Measurements from ENCODE around the gene MTMR10. TPM values are rescaled to one million over a fixed set of nuclear protein-coding genes. Genes with fewer than 3 reads are reported as not detected.

The MTMR10 gene
- polyA plus RNA-seq, 2 of the 4 experiments (the other 2 are of a cell fraction): 11.9 to 23.1 TPM

DNA sequence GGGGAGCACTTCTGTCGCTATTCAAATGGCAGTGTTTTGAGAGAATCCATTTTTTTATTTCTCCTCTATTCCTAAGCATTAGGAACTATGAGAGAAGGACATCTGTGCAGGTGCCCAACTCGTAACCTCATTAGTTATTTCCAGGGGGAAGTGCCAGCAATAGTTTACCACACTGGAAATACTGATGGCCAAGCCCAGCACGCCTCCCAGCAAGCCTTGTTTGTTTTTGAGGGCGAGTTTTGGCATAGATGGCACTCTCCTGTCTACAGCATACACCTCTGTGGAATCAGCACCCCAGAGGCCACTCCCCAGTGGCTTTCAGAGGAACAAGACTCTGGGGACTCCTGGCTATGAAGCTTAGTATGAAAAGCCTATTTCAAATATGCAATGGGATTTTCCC lies 51.1 kb downstream of the MTMR10 start:
- Histone ChIP-seq H3K4me3 (no peak overlapping the region), H3K27ac (no peak overlapping the region), H3K9me3 (no peaks in the 10 kb centered on the region), H3K4me1 (peaks cover 13% of the 10 kb centered on the region), H3K4me2 (peak overlapping the region; percentile 11; the same call in 1 of the 3 replicates)
- ChIA-PET POLR2A (no interaction called here), CTCF (interaction anchor here (0.9 kb wide), 1 partner anchor 7 kb away, joined by 3 read pairs; no protein-coding TSS in a partner anchor)
- no peak for TF ChIP-seq EHMT2 (IDR thresholded peaks at IDR 0.05; ENCODE audit: low read depth)
- TF ChIP-seq, protein P1, sequence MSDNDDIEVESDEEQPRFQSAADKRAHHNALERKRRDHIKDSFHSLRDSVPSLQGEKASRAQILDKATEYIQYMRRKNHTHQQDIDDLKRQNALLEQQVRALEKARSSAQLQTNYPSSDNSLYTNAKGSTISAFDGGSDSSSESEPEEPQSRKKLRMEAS (IDR thresholded peaks at IDR 0.05): no peak
- TF ChIP-seq, protein P2, sequence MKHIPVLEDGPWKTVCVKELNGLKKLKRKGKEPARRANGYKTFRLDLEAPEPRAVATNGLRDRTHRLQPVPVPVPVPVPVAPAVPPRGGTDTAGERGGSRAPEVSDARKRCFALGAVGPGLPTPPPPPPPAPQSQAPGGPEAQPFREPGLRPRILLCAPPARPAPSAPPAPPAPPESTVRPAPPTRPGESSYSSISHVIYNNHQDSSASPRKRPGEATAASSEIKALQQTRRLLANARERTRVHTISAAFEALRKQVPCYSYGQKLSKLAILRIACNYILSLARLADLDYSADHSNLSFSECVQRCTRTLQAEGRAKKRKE (CRISPR knock-in tag; IDR thresholded peaks at IDR 0.05; ENCODE audit: low read depth): no peak
- TF ChIP-seq EHF (CRISPR knock-in tag; IDR thresholded peaks at IDR 0.05): no peak
- no peak for TF ChIP-seq KDM1A (IDR thresholded peaks at IDR 0.05; ENCODE audit: low read depth)
- TF ChIP-seq ZFP36 (IDR thresholded peaks at IDR 0.05; ENCODE audit: borderline replicate concordance, partially characterized antibody): no peak
- no peak for TF ChIP-seq RAD21 (conservative IDR thresholded peaks at IDR 0.05 in 1 of 2, IDR thresholded peaks at IDR 0.05 in 1 of 2)
- no peak for TF ChIP-seq RFX5 (IDR thresholded peaks at IDR 0.05)
- no peak for TF ChIP-seq BHLHE40 (IDR thresholded peaks at IDR 0.05; ENCODE audit: low read depth, low read length)
- TF ChIP-seq PHF8 (IDR thresholded peaks at IDR 0.05; ENCODE audit: borderline replicate concordance, low read depth): no peak
- peak in 1 of 2 experiments; percentile 60; a peak in 4 of 6 replicates for ATAC-seq
- WGBS (ENCODE audit: missing lambda C conversion rate): 56% methylated on average over 4 of the region's 4 CpGs
- no peak for FAIRE-seq
- peak in 1 of 2 experiments; percentile 23 for DNase-seq (ENCODE audit: low read depth in 1 of 2, low spot score in 1 of 2)

DNA sequence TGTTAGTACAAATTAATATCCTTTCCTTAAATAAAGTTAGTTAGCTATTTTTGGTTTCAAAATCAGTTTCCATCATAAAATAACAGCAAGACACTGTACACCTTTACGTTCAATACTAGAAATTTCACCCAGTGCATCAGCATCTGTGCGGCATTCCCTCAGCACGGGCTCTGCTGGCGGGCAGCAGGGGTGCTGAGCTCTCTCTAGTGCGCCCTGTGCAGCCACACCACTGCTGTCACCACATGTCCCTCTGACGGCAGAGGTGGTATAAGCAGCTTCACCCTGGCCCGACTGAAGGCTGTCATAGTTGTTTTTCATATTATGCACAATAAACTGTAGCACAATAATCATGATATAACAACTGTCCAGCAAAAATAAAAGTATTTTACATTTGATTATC lies 52.3 kb downstream of the MTMR10 start:
- TF ChIP-seq, protein P3, sequence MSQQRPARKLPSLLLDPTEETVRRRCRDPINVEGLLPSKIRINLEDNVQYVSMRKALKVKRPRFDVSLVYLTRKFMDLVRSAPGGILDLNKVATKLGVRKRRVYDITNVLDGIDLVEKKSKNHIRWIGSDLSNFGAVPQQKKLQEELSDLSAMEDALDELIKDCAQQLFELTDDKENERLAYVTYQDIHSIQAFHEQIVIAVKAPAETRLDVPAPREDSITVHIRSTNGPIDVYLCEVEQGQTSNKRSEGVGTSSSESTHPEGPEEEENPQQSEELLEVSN (IDR thresholded peaks at IDR 0.05; ENCODE audit: borderline replicate concordance, low read depth): no peak
- no peak for TF ChIP-seq RAD21 (conservative IDR thresholded peaks at IDR 0.05 in 1 of 2, IDR thresholded peaks at IDR 0.05 in 1 of 2)
- no peak for TF ChIP-seq KDM1A (IDR thresholded peaks at IDR 0.05; ENCODE audit: low read depth)
- no peak for TF ChIP-seq KDM5A (IDR thresholded peaks at IDR 0.05)
- TF ChIP-seq PHF8 (IDR thresholded peaks at IDR 0.05; ENCODE audit: borderline replicate concordance, low read depth): no peak
- no peak for TF ChIP-seq HOXB13 (CRISPR knock-in tag; IDR thresholded peaks at IDR 0.05; ENCODE audit: low read depth)
- TF ChIP-seq, protein P4, sequence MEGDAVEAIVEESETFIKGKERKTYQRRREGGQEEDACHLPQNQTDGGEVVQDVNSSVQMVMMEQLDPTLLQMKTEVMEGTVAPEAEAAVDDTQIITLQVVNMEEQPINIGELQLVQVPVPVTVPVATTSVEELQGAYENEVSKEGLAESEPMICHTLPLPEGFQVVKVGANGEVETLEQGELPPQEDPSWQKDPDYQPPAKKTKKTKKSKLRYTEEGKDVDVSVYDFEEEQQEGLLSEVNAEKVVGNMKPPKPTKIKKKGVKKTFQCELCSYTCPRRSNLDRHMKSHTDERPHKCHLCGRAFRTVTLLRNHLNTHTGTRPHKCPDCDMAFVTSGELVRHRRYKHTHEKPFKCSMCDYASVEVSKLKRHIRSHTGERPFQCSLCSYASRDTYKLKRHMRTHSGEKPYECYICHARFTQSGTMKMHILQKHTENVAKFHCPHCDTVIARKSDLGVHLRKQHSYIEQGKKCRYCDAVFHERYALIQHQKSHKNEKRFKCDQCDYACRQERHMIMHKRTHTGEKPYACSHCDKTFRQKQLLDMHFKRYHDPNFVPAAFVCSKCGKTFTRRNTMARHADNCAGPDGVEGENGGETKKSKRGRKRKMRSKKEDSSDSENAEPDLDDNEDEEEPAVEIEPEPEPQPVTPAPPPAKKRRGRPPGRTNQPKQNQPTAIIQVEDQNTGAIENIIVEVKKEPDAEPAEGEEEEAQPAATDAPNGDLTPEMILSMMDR (IDR thresholded peaks at IDR 0.05): no peak
- TF ChIP-seq JUNB (IDR thresholded peaks at IDR 0.05): no peak
- TF ChIP-seq RCOR1 (IDR thresholded peaks at IDR 0.05; ENCODE audit: low read depth, low read length): no peak
- no peak for TF ChIP-seq HEYL (CRISPR knock-in tag; IDR thresholded peaks at IDR 0.05)
- TF ChIP-seq HDAC2 (IDR thresholded peaks at IDR 0.05): no peak
- TF ChIP-seq SREBF2 (IDR thresholded peaks at IDR 0.05): no peak
- TF ChIP-seq FOSL2 (IDR thresholded peaks at IDR 0.05): no peak
- no peak for TF ChIP-seq FOSL2 (CRISPR knock-in tag; IDR thresholded peaks at IDR 0.05)
- no peak for TF ChIP-seq GATA3 (IDR thresholded peaks at IDR 0.05; ENCODE audit: borderline replicate concordance)
- H3K4me2 ChIP-seq: no peak overlapping the region
- ChIA-PET CTCF (interaction anchor here (1.1 to 1.5 kb wide), 2 partner anchors 9 to 10 kb away, joined by 3 to 4 read pairs; no protein-coding TSS in a partner anchor), POLR2A (no interaction called here)
- H3K9me3 ChIP-seq: no peaks in the 10 kb centered on the region
- H3K4me3 ChIP-seq: no peak overlapping the region
- no peak for ATAC-seq
- FAIRE-seq: peak; percentile 70
- no peak overlapping the region for H3K27ac ChIP-seq
- peaks cover 13% of the 10 kb centered on the region for H3K4me1 ChIP-seq
- 94% methylated on average over 7 of the region's 7 CpGs for WGBS (ENCODE audit: missing lambda C conversion rate)
- no peak for DNase-seq (ENCODE audit: low read depth in 1 of 2, low spot score in 1 of 2)

Measured in A549 (cell line).